GM21367 (cell line): ENCODE results near the gene AHNAK2.

Source experiments
- ATAC-seq: cut with Tn5 transposase; IDR thresholded peaks from one replicate; pipeline ENCODE4 v1.9.1; 2021; ENCODE audit not compliant: unreplicated experiment

AHNAK2 gene

DNA sequence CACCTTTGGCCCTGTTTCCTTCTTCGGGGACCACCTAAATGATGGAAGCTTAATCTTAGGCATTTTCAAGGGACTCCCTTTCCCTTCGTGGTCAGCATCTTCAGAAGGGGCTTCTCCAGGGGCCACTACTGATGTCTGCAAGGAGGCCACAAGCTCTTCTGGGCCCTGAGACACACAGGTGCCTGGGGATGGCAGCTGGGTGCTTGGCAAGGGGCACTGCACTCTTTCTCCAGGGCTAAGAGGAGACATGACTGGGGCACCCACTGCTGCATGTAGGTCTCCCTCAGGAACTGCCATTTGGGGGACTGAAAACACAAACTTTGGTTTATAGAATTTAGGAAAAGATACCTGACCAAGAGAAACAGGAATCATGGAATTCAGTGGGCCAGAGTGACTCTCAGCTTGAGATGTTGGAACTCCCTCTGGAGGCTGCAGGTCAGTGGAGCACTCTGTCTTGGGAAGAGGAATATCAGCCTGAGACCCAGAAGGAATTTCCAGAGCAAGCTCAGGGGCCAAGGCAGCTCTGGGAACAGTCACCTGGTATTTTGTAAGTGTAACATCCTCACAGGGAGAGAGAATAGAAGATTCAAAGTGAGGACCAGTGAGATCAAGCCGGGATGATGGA lies 37.5 kb downstream of the AHNAK2 start:
- ATAC-seq = no peak

DNA sequence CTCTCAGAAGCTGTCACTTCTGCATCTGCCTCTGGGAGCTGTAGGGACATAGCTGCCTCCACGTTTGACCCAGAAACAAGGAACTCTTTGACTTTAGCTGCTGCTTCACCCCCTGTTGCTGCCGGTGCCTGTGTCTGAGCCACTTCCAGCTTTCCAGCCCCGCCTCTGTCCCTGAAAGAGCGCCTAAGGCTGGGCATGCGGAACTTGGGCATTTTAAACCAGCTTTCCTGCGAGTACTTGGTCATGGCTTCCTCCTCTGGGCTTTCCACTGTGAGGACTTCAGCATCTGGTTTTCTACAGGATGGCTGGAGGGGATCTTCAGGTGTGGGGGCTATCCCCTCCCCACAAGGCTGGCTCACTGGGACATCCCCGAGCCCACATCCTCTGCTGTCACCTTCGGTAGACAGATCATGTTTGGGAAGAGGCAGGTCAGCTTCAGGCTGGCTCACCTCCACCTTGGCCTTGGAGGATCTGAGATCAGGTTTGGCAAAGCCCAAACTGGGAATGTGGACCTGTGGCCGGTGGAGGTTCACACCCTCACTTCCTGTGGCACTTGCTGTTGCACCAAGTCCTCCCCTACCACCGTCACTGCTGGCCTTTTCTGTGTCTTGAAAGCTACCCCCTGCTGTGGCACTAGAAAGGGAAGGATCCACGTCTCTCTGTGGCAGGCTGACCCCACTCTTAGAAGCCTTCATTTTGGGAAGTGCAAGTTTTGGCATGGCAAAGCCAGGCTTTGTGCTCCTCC lies 38.3 kb downstream of the AHNAK2 start:
- no peak for ATAC-seq

DNA sequence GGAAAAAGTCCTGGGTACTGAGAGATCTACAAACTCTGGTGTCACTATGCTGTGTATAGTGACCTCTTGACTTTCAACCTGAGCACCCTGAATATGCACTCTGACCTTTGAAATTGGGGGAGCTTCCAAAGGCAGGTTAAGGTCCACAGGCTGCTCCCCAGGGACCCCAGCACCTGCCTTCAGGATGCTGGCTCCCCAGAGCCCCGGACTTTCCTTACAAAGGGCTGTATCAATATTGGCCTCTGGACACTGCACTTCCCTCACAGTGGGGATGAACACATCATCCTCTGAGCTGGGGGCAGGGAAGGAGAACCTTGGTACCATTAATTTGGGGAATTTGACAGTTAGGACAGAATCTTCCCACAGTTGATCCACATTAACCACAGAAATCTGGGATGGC lies 39.2 kb downstream of the AHNAK2 start:
- ATAC-seq = no peak

DNA sequence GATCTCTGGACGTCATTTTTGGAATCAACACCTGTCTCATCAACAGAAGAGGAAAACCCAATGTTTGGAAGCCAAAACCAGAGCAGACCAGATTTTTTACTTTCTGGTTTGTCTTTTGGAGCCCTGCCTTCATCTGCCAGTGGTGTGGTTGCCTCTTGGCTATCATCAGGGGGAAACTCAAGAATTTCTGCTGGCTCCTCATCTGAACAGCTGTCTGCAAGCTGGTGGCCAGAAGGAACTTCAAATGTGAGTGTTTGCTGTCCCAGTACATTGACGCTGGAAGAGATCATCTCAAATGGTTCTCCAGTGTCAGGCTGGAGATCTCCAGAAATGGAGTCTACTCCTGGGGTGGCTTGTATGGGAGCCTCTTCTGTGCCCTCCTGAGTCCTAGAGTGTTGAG lies 39.7 kb downstream of the AHNAK2 start:
- no peak for ATAC-seq

DNA sequence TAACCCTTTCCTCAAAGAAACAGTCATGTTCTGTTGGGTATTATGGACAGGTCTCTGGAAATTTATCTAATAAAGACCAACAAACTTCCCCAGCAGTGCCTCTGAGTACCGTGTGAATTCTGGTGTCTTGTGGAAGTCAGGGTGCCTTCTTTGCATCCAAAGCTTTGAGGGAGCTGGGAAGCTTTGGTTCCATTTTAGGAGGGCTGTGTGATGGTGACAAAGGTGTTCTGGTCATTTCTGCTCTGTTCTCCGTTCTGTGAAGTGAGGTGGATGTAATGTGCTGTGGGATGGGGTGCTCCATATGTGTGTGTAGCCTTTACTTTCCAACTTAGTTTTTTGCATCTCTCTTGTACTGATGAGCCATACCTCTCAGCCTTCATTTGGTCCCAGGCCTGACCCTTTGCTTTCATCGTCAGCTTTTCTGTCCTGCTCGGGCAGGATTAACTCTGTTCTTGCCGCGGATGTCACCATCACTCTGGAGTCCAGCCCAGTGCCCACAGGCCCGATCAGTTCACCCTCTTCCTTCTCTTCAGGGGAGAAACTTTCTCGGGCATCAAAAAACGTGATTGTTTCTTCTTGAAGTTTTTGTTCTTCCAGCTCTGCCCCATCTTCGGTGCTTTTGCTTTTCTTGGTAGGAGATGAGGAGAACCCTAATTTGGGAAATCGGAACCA lies 40.3 kb downstream of the AHNAK2 start:
- ATAC-seq = no peak

DNA sequence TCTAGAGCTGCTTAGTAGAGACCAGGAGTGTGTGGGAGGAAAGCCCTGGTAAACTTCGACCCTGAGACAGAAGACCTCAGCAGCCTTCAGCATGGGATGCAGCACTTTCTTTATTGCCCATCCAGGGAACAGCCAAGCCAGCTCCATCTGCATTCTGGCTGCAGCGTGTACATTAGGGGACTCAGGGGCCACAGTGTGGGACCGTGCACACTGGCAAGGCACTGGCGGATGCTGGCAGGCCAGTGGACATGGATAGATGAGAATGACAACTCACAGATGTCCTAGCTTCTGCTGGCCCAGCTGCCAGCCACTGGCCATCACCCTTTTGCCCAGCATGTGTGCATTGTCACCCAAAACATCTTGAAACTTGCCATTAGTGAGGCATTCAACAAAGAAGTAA lies 41.0 kb downstream of the AHNAK2 start:
- ATAC-seq = no peak

DNA sequence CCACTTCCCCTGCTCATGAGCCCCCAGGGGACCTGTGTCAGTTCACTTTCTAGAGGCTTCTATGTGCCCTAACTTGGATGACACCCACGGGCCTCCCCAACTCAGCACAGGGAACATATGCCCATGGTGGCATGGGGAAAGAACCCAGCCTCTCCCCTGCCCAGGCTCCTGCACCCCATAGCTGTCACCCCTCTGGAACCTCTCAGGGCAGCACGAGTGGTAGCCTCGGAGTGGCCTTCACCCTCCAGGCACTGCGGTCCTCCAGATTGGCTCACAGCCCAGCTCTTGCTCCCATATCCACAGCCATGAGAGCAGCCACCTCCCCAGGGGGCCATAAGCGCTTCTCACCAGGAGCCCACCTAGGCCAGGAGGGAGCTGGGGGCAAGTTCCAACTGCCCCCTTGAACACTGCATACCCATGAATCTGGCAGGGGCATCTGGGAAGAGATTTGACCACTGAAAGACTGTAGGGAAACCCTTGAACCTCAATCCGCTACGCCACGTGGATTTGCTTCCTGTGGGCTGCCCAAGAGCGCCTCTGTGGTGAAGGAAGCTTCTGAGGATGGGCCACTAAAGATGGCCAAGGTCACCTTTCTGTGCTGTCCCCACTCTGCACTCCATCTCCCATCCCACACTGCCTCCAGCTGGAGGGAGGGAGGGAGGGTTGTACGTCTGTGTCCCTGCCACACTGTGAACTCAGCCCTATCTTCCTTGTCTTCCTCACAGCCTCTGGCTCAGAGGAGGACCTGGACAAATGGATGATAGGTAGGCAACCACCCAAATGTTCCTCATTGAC lies 41.6 kb downstream of the AHNAK2 start:
- no peak for ATAC-seq

DNA sequence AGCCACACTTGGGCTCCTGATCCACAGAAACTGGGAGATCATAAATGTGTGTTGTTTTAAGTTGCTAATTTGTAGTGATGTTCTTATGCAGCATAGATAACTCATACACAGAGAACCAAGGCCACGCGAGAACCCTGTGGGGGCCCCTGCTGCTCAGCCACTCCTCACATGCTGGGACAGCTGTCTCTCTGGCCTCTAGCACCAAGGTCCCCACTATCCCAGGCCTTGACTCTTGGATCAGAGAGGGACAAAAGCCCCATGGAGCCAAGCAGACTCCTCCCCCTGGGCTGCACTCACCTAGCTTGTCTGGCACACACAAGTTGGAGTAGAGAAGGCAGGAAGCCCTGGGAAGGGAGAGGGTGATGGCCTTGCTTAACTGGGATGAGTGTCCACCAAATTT lies 42.2 kb downstream of the AHNAK2 start:
- no peak for ATAC-seq

DNA sequence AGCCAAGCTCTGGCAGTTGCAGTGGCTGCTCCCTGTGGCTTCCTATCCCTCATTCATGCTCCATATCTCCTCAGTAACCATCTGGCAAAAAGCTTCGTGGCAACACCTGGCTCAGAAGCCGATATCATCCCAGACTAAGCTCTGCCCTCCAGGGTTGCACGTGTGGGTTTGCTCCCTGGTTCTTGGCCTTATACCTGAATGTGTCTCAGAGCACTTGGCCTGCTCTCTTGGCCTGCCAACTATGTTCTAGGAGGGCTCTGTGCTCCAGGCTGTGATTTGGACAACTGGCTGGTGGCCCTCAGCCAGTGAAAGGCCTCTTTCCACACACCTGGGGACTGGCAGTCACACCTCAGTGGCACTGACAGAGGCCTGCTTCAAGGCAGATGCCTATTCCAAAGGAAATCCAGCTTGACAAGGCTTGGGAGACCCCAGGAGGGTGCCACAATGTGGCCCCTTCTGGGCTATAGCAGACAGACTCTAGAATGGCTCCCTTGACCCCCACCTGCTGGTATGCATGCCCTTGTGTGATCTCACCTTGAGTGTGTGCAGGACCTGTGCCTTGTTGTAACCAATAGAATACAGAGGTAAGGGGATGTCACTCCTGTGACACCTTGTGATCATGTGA lies 43.0 kb downstream of the AHNAK2 start:
- ATAC-seq = no peak

DNA sequence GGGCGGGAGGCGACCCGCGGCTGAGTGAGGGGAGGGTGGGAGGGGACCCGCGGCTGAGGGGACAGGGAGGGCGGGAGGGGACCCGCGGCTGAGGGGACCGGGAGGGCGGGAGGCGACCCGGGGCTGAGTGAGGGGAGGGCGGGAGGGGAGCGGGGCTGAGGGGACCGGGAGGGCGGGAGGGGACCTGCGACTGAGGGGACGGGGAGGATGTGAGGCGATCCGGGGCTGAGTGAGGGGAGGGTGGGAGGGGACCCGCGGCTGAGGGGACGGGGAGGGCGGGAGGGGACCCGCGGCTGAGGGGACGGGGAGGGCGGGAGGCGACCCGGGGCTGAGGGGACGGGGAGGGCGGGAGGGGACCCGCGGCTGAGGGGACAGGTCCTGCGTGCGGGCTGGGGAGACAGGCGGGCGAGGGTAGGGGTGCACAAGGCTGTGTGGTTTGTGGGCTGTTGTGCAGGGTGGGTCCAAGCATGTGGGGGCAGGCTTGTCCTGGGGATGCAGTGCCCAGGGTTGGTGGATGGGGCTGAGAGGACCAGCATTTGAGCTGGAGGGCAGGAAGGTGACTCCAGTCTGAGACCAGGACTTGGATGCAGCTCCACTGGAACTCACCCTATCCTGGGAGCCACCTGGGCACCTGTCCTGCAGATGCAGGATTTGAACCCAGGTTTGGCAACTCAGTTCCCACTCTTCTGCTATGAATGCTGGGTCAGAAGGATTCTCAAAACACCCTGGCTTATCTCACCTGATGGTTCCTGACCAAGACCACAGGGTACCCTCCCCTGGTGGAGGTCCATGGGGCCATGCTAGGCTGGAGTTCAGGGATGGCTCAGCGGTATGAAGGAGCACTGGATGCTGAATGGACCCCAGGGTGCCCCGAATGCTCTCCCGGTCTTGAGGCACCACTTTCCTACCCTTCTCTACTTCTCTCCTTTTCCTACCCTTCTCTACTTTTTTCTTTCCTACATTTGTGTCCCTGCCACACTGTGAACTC lies 44.1 kb downstream of the AHNAK2 start:
- no peak for ATAC-seq

DNA sequence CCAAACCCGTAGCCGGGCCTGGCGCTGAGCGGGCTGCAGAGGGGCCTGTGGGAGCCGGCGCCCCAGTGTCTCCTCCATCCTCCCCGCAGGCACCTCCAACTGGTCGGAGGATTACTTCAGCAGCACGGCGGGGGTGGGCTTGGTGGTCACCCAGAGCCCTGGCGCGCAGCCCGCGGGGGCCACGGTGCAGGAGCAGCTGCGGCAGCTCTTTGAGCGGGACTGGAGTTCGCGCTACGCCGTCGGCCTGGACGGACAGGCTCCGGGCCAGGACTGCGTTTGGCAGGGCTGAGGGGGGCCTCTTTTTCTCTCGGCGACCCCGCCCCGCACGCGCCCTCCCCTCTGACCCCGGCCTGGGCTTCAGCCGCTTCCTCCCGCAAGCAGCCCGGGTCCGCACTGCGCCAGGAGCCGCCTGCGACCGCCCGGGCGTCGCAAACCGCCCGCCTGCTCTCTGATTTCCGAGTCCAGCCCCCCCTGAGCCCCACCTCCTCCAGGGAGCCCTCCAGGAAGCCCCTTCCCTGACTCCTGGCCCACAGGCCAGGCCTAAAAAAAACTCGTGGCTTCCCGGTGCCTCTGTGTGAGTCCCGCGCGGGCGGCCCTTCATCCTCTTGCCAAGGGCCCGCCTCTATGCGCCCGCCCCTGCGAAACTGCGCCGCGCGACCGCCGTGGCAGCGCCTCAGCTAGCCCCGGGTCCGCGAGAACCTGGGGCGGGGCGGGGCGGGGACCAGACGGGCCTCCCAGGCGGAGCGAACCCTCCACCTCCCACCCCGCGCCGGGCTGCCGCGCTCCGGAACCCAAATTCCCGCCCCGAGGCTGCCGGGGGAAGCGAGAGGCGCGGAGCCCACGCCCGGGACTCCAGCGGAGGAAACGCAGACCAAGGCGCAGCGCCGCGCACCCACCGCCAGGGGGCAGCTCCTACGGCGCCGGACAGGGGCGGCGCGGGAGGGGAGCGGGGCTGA lies 45.2 kb downstream of the AHNAK2 start:
- peak; percentile 63 for ATAC-seq

DNA sequence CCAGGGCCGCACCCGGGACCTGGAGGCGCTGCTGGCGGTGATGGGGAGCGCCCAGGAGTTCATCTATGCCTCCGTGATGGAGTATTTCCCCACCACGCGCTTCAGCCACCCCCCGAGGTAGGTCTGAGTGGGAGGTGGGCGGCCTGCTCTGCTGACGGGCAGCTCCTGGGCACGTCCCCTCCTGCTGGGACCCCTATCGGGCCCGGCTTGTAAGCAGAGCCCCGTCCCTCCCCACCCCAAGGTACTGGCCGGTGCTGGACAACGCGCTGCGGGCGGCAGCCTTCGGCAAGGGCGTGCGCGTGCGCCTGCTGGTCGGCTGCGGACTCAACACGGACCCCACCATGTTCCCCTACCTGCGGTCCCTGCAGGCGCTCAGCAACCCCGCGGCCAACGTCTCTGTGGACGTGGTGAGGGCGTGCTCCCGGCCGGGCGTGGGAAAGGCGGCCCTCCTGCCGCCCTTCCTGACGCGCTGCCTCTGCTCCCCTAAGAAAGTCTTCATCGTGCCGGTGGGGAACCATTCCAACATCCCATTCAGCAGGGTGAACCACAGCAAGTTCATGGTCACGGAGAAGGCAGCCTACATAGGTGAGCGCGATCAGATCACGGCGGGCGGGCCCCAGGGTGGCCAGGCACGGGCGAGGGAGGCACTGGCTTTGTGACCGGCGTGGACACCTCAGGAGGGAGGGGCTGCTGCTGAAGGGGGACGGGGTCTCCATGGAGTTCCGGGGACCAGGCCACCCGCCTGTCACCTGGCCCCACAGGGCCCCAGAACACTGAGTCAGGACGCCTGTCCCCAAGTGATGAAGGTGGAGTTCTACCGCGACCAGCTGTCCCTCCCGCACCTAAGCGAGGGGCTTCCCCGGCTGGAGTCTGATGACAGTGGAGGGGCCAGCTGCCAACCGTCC lies 46.2 kb downstream of the AHNAK2 start:
- ATAC-seq = no peak

DNA sequence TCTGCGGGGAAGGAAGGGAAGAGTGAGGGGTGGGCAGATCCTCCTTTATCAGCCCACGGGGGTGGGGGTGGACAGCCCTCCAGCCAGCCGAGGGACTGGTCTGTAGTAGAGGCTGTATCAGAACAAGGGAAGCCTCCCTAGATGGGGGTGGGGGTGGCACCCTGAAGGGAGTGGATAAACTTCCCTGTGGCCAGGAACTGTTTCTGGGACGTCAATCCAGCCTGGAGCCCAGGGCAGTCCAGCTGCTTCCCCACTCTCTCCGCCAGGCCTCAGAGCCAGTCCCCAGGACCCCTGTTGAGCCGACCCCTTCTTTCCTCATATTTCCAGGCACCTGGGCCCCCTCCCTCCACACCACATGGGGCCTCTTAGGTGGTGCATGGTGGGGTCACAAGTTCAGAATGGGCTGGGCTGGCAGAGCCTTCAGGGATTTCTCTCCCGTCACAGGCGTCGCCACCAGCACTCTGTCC lies 46.8 kb downstream of the AHNAK2 start:
- ATAC-seq = no peak

DNA sequence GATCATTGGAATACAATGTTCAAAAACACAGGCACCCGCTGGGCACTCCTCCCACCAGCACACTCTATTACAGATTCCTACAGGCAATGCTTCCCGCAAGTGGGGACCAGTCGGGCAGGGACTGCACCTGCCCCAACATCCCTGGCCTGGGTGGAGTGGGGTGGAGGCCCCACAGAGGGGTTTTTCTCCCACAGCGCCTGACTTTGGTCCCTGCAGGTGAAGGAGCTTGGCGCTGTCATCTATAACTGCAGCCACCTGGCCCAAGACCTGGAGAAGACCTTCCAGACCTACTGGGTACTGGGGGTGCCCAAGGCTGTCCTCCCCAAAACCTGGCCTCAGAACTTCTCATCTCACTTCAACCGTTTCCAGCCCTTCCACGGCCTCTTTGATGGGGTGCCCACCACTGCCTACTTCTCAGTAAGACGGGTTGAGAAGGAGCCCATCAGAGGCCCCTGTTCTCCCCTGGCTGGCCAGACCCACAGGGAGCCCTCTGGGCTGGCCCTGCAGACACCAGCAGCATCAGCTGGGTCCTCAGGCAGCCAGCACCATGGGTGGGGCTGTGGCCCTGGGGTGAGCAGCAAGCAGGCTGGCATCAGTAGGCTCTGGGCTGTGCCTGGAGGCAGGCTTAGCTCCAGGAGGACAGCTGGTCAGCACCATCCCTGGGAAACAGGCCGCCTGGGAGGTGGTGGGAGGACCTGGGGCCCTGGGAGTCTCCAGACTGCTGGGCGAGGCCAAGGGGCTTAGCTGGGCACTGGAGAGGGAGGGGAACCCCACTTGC lies 47.5 kb downstream of the AHNAK2 start:
- no peak for ATAC-seq

DNA sequence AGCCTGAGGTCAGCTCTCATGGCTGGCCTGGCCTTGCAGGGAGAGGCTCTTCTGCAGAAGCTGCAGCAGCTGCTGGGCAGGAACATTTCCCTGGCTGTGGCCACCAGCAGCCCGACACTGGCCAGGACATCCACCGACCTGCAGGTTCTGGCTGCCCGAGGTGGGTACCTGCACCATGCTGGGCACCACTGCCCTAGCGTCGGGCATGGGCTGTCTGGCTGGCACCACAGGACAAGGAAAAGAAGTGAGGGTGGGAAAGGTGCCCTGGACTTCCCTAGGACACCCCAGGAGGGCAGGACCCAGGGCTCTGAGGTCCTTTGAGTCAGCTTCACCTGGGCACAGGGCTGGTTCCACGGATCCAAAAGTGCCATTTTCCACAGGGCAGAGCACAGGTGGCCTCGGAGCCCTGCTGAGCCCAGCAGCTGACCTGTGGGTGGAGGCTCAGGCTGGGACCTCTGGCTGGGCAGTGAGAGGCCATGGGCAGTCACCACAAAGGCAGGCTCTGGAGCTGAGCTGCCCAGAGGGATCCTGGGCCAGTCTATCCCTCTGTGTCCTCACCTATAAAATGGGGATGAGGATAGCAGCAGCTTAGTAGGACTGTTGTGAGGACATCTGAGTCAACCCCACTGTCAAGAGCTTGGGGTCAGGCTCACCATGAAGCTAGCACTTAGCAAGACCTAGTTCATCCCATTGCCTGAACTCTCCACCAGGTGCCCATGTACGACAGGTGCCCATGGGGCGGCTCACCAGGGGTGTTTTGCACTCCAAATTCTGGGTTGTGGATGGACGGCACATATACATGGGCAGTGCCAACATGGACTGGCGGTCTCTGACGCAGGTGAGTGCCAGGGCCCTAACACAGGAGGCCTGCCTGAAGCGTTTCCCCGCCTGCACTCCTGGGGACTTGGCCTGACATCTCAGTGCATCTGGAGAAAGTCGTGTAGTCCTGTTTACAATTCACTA lies 48.6 kb downstream of the AHNAK2 start:
- no peak for ATAC-seq
